HepG2 (cell line): ENCODE results near the gene HSD11B1L. TPM values are rescaled to one million over a fixed set of nuclear protein-coding genes. Genes with fewer than 3 reads are reported as not detected.

Source experiments
- ARID2 ChIP-seq: sonication (generic); formaldehyde crosslinking; IDR thresholded peaks from 2 replicates; pipeline ENCODE4 v1.8.1; 2022; ENCODE audit warnings: mild to moderate bottlenecking, missing genetic modification reagents, borderline replicate concordance
- CBFB ChIP-seq: sonication (generic); formaldehyde crosslinking; IDR thresholded peaks from 2 replicates; pipeline ENCODE4 v1.4.0; 2020; ENCODE audit warnings: missing genetic modification reagents
- DMTF1 ChIP-seq: sonication (generic); formaldehyde crosslinking; IDR thresholded peaks from 2 replicates; pipeline ENCODE4 v1.4.0; 2020; ENCODE audit warnings: mild to moderate bottlenecking, missing genetic modification reagents
- ETS1 ChIP-seq: sonication (generic); formaldehyde crosslinking; IDR thresholded peaks from 2 replicates; pipeline ENCODE4 v1.4.0; 2020; ENCODE audit warnings: missing genetic modification reagents
- GATAD1 ChIP-seq: IDR thresholded peaks from 2 replicates; pipeline ENCODE4 v1.6.1; 2016; ENCODE audit warnings: missing genetic modification reagents, missing compliant biosample characterization
- HES4 ChIP-seq: sonication (generic); formaldehyde crosslinking; IDR thresholded peaks from 2 replicates; pipeline ENCODE4 v1.9.0; 2021; ENCODE audit warnings: mild to moderate bottlenecking, missing genetic modification reagents, borderline replicate concordance
- HNF4A ChIP-seq: sonication (generic); formaldehyde crosslinking; IDR thresholded peaks from 2 replicates; pipeline ENCODE4 v1.4.0; 2020; ENCODE audit warnings: missing genetic modification reagents
- KMT2A ChIP-seq: sonication (generic); formaldehyde crosslinking; IDR thresholded peaks from 2 replicates; pipeline ENCODE4 v1.4.0; 2020; ENCODE audit warnings: missing genetic modification reagents
- MED13 ChIP-seq: sonication (generic); formaldehyde crosslinking; IDR thresholded peaks from 2 replicates; pipeline ENCODE4 v1.5.0; 2020; ENCODE audit warnings: missing genetic modification reagents
- MEF2D ChIP-seq: sonication (generic); formaldehyde crosslinking; IDR thresholded peaks from 2 replicates; pipeline ENCODE4 v1.5.1; 2020; ENCODE audit warnings: mild to moderate bottlenecking, missing genetic modification reagents
- MIER3 ChIP-seq: IDR thresholded peaks from 2 replicates; pipeline ENCODE4 v1.6.1; 2016; ENCODE audit warnings: missing compliant biosample characterization, borderline replicate concordance
- MNT ChIP-seq: fragments of 450-650 bp; IDR thresholded peaks from 2 replicates; pipeline ENCODE4 v1.6.1; 2016
- PBX2 ChIP-seq: IDR thresholded peaks from 2 replicates; pipeline ENCODE4 v1.6.1; 2016; ENCODE audit warnings: control low read depth
- POLR2G ChIP-seq: fragments of 200-400 bp; formaldehyde crosslinking; IDR thresholded peaks from 2 replicates; pipeline ENCODE4 v1.6.1; 2018; ENCODE audit warnings: mild to moderate bottlenecking, low read depth, low read length, moderate library complexity
- RAD21 ChIP-seq: fragments of 450-650 bp; formaldehyde crosslinking; IDR thresholded peaks from 2 replicates; pipeline ENCODE4 v1.5.0; 2020; ENCODE audit warnings: mild to moderate bottlenecking
- SP140L ChIP-seq: sonication (generic); formaldehyde crosslinking; IDR thresholded peaks from 2 replicates; pipeline ENCODE4 v1.4.0; 2020; ENCODE audit warnings: missing genetic modification reagents, borderline replicate concordance
- TERF1 ChIP-seq: sonication (generic); formaldehyde crosslinking; IDR thresholded peaks from 2 replicates; pipeline ENCODE4 v1.8.0; 2022; ENCODE audit warnings: mild to moderate bottlenecking, missing genetic modification reagents, moderate library complexity
- ZBTB3 ChIP-seq: sonication (generic); formaldehyde crosslinking; IDR thresholded peaks from 2 replicates; pipeline ENCODE4 v1.4.0; 2020; ENCODE audit warnings: low read depth, mild to moderate bottlenecking, moderate library complexity, missing genetic modification reagents, borderline replicate concordance
- ZNF550 ChIP-seq: sonication (generic); formaldehyde crosslinking; IDR thresholded peaks from 2 replicates; pipeline ENCODE4 v1.4.0; 2020; ENCODE audit warnings: mild to moderate bottlenecking, missing genetic modification reagents, borderline replicate concordance
- ZNF704 ChIP-seq: sonication (generic); formaldehyde crosslinking; IDR thresholded peaks from 2 replicates; pipeline ENCODE4 v1.8.1; 2023; ENCODE audit warnings: mild to moderate bottlenecking, inconsistent platforms, moderate library complexity, missing genetic modification reagents, borderline replicate concordance
- polyA plus RNA-seq, 8 experiments: library from polyadenylated mRNA; depleted of rRNA in 3 of 8; stranded (reverse) in 7 of 8; unstranded in 1 of 8; fragments of >200 nt; fragmentation: Illumina TruSeq in 4 of 8; extraction: Trizol in 4 of 8; gene quantifications; 2 replicates each; pipeline versions ENCODE4 v1.2.1 to v1.2.3, GENCODE V29; 2011 to 2016; ENCODE audit warnings: low read depth in 4 of 8, missing spikeins in 1 of 8, mixed read lengths in 1 of 8; ENCODE audit not compliant: insufficient read depth in 1 of 8
- total RNA-seq, 5 experiments: library from RNA; depleted of rRNA; stranded (reverse); fragments of >200 nt; fragmentation: Illumina TruSeq; extraction: Trizol; gene quantifications; 2 replicates each; pipeline ENCODE4 v1.2.3, GENCODE V29; 2016; ENCODE audit warnings: low read depth in 1 of 5

The HSD11B1L gene
- total and polyA plus RNA-seq, 2 of the 13 experiments (the other 11 are each of a cell fraction or from before 2014, with no cell fraction given), result 2.8 to 3.9 TPM

- no peak for TF ChIP-seq SP140L (CRISPR knock-in tag)
- TF ChIP-seq RAD21 (CRISPR knock-in tag), result 0 out of 2 replicates have a peak, but pooled peaks have one; percentile 30
- TF ChIP-seq GATAD1, result peak; percentile 82
- TF ChIP-seq MNT, result 0 out of 2 replicates have a peak, but pooled peaks have one; percentile 1
- peak; percentile 77; the same call in 1 of the 2 replicates for TF ChIP-seq MIER3 (CRISPR knock-in tag)
- TF ChIP-seq ZNF704, result no peak
- 0 out of 2 replicates have a peak, but pooled peaks have one; percentile 28 for TF ChIP-seq CBFB (CRISPR knock-in tag)
- TF ChIP-seq POLR2G, result peak; percentile 88
- TF ChIP-seq HNF4A (CRISPR knock-in tag), result peak; percentile 39
- no peak; the same call in 1 of the 2 replicates for TF ChIP-seq KMT2A
- no peak for TF ChIP-seq TERF1 (CRISPR knock-in tag)
- TF ChIP-seq MEF2D (CRISPR knock-in tag), result no peak; the same call in 1 of the 2 replicates
- TF ChIP-seq HES4 (CRISPR knock-in tag), result no peak
- TF ChIP-seq ZBTB3 (CRISPR knock-in tag), result no peak
- TF ChIP-seq PBX2 (CRISPR knock-in tag), result 0 out of 2 replicates have a peak, but pooled peaks have one; percentile 20
- no peak for TF ChIP-seq ARID2 (CRISPR knock-in tag)
- no peak for TF ChIP-seq MED13 (CRISPR knock-in tag)
- no peak for TF ChIP-seq ETS1 (CRISPR knock-in tag)
- no peak for TF ChIP-seq DMTF1
- TF ChIP-seq ZNF550 (CRISPR knock-in tag), result no peak
These were observed at the start of gene HSD11B1L, which contains the start of gene MICOS13 (continued) for GRCh38 chr19:5680437-5681368.
